OCI-LY3 (cell line): ENCODE measurements around the gene ADORA2A.

Experiments
- CTCF ChIP-seq: fragments of 200-600, 300-600 bp; sonication (generic); IDR thresholded peaks from 2 replicates; pipeline ENCODE4 v1.5.1; 2014; ENCODE audit warnings: antibody characterized with exemption, low read length, low read depth
- EZH2phosphoT487 ChIP-seq: fragments of 200-600 bp; shearing (Covaris generic); IDR thresholded peaks from 2 replicates; pipeline ENCODE4 v1.6.1; 2018; ENCODE audit warnings: antibody characterized with exemption, mixed run types, low read depth

- TF ChIP-seq CTCF (peak; percentile 49), EZH2phosphoT487 (no peak)
Measured at GRCh38 chr22:24485608-24486007, 58.2 kb downstream of the ADORA2A start.
